HEK293 (cell line): Measurements from ENCODE around the gene HPCAL1.

ENCODE experiments used
- CTCF ChIA-PET: fragments of 350-600 bp; formaldehyde crosslinking; extraction: SDS; loops from one replicate; lab custom pipeline; 2021; ENCODE audit warnings: antibody characterized with exemption; lab: Yijun Ruan, JAX
- POLR2A ChIA-PET: fragments of 300-600 bp; formaldehyde crosslinking; extraction: SDS; loops from one replicate; lab custom pipeline; 2020; ENCODE audit warnings: antibody characterized with exemption, inconsistent platforms; lab: Yijun Ruan, JAX
- H3K27ac ChIP-seq: fragments of 200-500 bp; sonication (Bioruptor generic); 2 replicates; pipeline ENCODE4 v1.5.1; 2014; ENCODE audit warnings: low read depth, low read length, control low read depth, inconsistent platforms; ENCODE audit errors: extremely low read depth
- H3K36me3 ChIP-seq, 2 experiments: fragments of 200-500 bp in 1 of 2; sonication (Bioruptor generic) in 1 of 2; 1 replicate in 1 of 2; 2 replicates in 1 of 2; pipeline ENCODE4 v1.5.1; 2014 to 2017; ENCODE audit warnings: inconsistent platforms in 2 of 2, low read length in 2 of 2; ENCODE audit not compliant: control insufficient read depth in 2 of 2, insufficient read depth in 1 of 2
- H3K4me1 ChIP-seq: fragments of 200-500 bp; sonication (Bioruptor generic); 2 replicates; pipeline ENCODE4 v1.5.1; 2014; ENCODE audit warnings: mild to moderate bottlenecking, low read length, inconsistent platforms; ENCODE audit not compliant: control insufficient read depth, insufficient read depth
- H3K4me3 ChIP-seq: 2 replicates; pipeline ENCODE4 v1.5.1; 2011; ENCODE audit warnings: low read depth, mild to moderate bottlenecking, control low read depth, low read length, moderate library complexity
- H3K9me3 ChIP-seq: fragments of 200-500 bp; sonication (Bioruptor generic); 2 replicates; pipeline ENCODE4 v1.5.1; 2014; ENCODE audit warnings: low read depth, low read length, inconsistent platforms; ENCODE audit not compliant: control insufficient read depth, insufficient read depth
- BCL11B ChIP-seq: fragments of 450-650 bp; formaldehyde crosslinking; IDR thresholded peaks from 2 replicates; pipeline ENCODE4 v1.5.1; 2016; ENCODE audit warnings: low read depth, missing biosample characterization, missing genetic modification characterization
- EGR2 ChIP-seq: fragments of 450-650 bp; formaldehyde crosslinking; IDR thresholded peaks from 2 replicates; pipeline ENCODE4 v1.5.1; 2016; ENCODE audit warnings: low read depth, missing biosample characterization, missing genetic modification characterization
- FEZF1 ChIP-seq: fragments of 450-650 bp; formaldehyde crosslinking; IDR thresholded peaks from 2 replicates; pipeline ENCODE4 v1.5.1; 2016; ENCODE audit warnings: missing biosample characterization, missing genetic modification characterization
- HOXC10 ChIP-seq: sonication (generic); formaldehyde crosslinking; IDR thresholded peaks from 2 replicates; pipeline ENCODE4 v1.8.1; 2023; ENCODE audit warnings: mild to moderate bottlenecking, missing genetic modification reagents
- IKZF3 ChIP-seq: fragments of 450-650 bp; IDR thresholded peaks from 2 replicates; pipeline ENCODE4 v1.5.0; 2018; ENCODE audit warnings: missing biosample characterization, mild to moderate bottlenecking, missing genetic modification characterization, moderate library complexity
- KLF1 ChIP-seq: fragments of 450-650 bp; formaldehyde crosslinking; IDR thresholded peaks from 2 replicates; pipeline ENCODE4 v1.5.1; 2016; ENCODE audit warnings: missing biosample characterization, missing genetic modification characterization
- SP2 ChIP-seq: fragments of 450-650 bp; formaldehyde crosslinking; IDR thresholded peaks from 2 replicates; pipeline ENCODE4 v1.5.1; 2016; ENCODE audit warnings: missing biosample characterization, missing genetic modification characterization
- ZBTB20 ChIP-seq: fragments of 450-650 bp; formaldehyde crosslinking; IDR thresholded peaks from 2 replicates; pipeline ENCODE4 v1.5.1; 2016; ENCODE audit warnings: missing biosample characterization, missing genetic modification characterization
- ZNF19 ChIP-seq: fragments of 450-650 bp; formaldehyde crosslinking; IDR thresholded peaks from 2 replicates; pipeline ENCODE4; 2016; ENCODE audit warnings: missing biosample characterization, missing genetic modification characterization, low read depth
- ZNF202 ChIP-seq: fragments of 450-650 bp; formaldehyde crosslinking; IDR thresholded peaks from 2 replicates; pipeline ENCODE4 v1.5.1; 2016; ENCODE audit warnings: missing biosample characterization, missing genetic modification characterization, borderline replicate concordance
- ZNF223 ChIP-seq: fragments of 450-650 bp; formaldehyde crosslinking; IDR thresholded peaks from 2 replicates; pipeline ENCODE4 v1.5.1; 2016; ENCODE audit warnings: missing biosample characterization, missing genetic modification characterization
- ZNF24 ChIP-seq: fragments of 450-650 bp; formaldehyde crosslinking; IDR thresholded peaks from 2 replicates; pipeline ENCODE4 v1.5.1; 2016; ENCODE audit warnings: missing biosample characterization, missing genetic modification characterization
- ZNF341 ChIP-seq: fragments of 450-650 bp; formaldehyde crosslinking; IDR thresholded peaks from 2 replicates; pipeline ENCODE4; 2016; ENCODE audit warnings: low read depth, missing biosample characterization, missing genetic modification characterization
- ZNF521 ChIP-seq: fragments of 450-650 bp; formaldehyde crosslinking; IDR thresholded peaks from 2 replicates; pipeline ENCODE4 v1.5.1; 2017; ENCODE audit warnings: missing biosample characterization, mild to moderate bottlenecking, missing genetic modification characterization
- ZNF670 ChIP-seq: fragments of 450-650 bp; formaldehyde crosslinking; IDR thresholded peaks from 2 replicates; pipeline ENCODE4 v1.5.1; 2016; ENCODE audit warnings: missing biosample characterization, missing genetic modification characterization, low read depth
- ZNF677 ChIP-seq: fragments of 450-650 bp; IDR thresholded peaks from 2 replicates; pipeline ENCODE4 v1.5.0; 2018; ENCODE audit warnings: missing biosample characterization, mild to moderate bottlenecking, missing genetic modification characterization, moderate library complexity
- ZNF76 ChIP-seq: fragments of 450-650 bp; formaldehyde crosslinking; IDR thresholded peaks from 2 replicates; pipeline ENCODE4; 2016; ENCODE audit warnings: low read depth, missing biosample characterization, missing genetic modification characterization, borderline replicate concordance
- ZNF768 ChIP-seq: fragments of 450-650 bp; formaldehyde crosslinking; IDR thresholded peaks from 2 replicates; pipeline ENCODE4 v1.5.1; 2018; ENCODE audit warnings: missing biosample characterization, mild to moderate bottlenecking, missing genetic modification characterization
- ZNF776 ChIP-seq: fragments of 450-650 bp; formaldehyde crosslinking; IDR thresholded peaks from 2 replicates; pipeline ENCODE4 v1.5.0; 2017; ENCODE audit warnings: missing biosample characterization, missing genetic modification characterization, borderline replicate concordance
- TF ChIP-seq, protein P1 (sequence below): fragments of 450-650 bp; formaldehyde crosslinking; IDR thresholded peaks from 2 replicates; pipeline ENCODE4 v1.5.1; 2016; ENCODE audit warnings: missing biosample characterization, missing genetic modification characterization, borderline replicate concordance
- TF ChIP-seq, protein P2 (sequence below): fragments of 450-650 bp; formaldehyde crosslinking; conservative IDR thresholded peaks from 2 replicates; pipeline ENCODE4 v1.5.1; 2016; ENCODE audit warnings: low read depth, missing biosample characterization, missing genetic modification characterization
- TF ChIP-seq, protein P3 (sequence below): fragments of 450-650 bp; formaldehyde crosslinking; IDR thresholded peaks from 2 replicates; pipeline ENCODE4 v1.5.1; 2016; ENCODE audit warnings: missing biosample characterization, missing genetic modification characterization

Gene HPCAL1

DNA sequence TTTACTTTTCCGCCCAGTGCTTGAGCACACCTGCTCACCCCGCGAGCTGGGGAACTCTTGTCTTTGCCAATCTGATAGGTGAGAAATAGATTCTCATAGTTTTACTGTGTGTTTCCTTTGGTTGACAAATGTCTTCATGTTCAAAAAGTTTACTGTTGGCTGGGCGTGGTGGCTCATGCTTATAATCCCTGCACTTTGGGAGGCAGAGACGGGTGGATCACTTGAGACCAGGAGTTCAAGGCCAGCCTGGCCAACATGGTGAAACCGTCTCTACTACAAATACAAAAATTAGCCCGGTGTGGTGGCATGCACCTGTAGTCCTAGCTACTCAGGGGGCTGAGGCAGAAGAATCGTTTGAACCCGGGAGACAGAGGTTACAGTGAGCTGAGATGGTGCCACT, 135.1 kb downstream of the HPCAL1 start:
- CTCF ChIA-PET = interaction anchor here (0.6 to 1.5 kb wide), 2 partner anchors 139 to 392 kb away, joined by 3 read pairs; no protein-coding TSS in a partner anchor
- POLR2A ChIA-PET = no interaction called here
- TF ChIP-seq KLF1 (tag by site-specific recombination) (0 out of 2 replicates have a peak, but pooled peaks have one; percentile 18), IKZF3 (no peak), ZNF223 (tag by site-specific recombination) (no peak), FEZF1 (tag by site-specific recombination) (no peak)
- Histone ChIP-seq H3K4me3 (no peak overlapping the region), H3K9me3 (no peaks in the 10 kb centered on the region), H3K27ac (no peak overlapping the region), H3K4me1 (no peaks in the 10 kb centered on the region), H3K36me3 (peaks cover 21 to 43% of the 10 kb centered on the region in 2 experiments)

DNA sequence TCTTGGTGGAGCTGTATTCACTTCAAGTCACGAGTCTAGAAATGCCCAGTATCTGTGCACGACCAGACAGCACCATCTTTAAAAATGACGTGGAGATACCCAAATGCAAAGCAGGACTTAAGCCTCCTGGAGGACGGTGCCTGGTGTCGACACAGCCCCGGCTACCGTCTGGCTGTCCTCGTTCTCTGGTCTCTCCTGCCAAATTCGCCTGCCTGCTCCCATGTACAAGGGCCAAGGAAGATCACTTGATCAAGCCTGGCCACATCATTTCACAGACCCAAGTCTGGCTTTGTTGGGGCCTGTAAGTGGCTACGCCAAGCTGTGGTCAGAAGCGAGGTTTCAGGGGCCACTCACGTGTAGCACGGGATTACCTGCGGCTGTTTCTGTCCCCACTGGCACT, 136.0 kb downstream of the HPCAL1 start:
- H3K36me3 ChIP-seq = peaks cover 30 to 52% of the 10 kb centered on the region in 2 experiments
- ChIA-PET CTCF (interaction anchor here (0.5 to 1.4 kb wide), 5 partner anchors 8 to 221 kb away, joined by 3 to 4 read pairs (median 3); no protein-coding TSS in a partner anchor), POLR2A (interaction anchor here (1.2 to 1.8 kb wide), 2 partner anchors 10 to 221 kb away, joined by 6 to 14 read pairs; partner anchors contain the start of gene ODC1)
- TF ChIP-seq IKZF3 (no peak), ZNF24 (no peak), ZNF76 (tag by site-specific recombination) (no peak), ZNF202 (tag by site-specific recombination) (no peak), ZNF341 (tag by site-specific recombination) (no peak)
- TF ChIP-seq, protein P1, sequence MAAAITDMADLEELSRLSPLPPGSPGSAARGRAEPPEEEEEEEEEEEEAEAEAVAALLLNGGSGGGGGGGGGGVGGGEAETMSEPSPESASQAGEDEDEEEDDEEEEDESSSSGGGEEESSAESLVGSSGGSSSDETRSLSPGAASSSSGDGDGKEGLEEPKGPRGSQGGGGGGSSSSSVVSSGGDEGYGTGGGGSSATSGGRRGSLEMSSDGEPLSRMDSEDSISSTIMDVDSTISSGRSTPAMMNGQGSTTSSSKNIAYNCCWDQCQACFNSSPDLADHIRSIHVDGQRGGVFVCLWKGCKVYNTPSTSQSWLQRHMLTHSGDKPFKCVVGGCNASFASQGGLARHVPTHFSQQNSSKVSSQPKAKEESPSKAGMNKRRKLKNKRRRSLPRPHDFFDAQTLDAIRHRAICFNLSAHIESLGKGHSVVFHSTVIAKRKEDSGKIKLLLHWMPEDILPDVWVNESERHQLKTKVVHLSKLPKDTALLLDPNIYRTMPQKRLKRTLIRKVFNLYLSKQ (tag by site-specific recombination) = no peak
- no peaks in the 10 kb centered on the region for H3K9me3 ChIP-seq
- H3K27ac ChIP-seq = no peak overlapping the region
- H3K4me3 ChIP-seq = no peak overlapping the region
- H3K4me1 ChIP-seq = no peaks in the 10 kb centered on the region

DNA sequence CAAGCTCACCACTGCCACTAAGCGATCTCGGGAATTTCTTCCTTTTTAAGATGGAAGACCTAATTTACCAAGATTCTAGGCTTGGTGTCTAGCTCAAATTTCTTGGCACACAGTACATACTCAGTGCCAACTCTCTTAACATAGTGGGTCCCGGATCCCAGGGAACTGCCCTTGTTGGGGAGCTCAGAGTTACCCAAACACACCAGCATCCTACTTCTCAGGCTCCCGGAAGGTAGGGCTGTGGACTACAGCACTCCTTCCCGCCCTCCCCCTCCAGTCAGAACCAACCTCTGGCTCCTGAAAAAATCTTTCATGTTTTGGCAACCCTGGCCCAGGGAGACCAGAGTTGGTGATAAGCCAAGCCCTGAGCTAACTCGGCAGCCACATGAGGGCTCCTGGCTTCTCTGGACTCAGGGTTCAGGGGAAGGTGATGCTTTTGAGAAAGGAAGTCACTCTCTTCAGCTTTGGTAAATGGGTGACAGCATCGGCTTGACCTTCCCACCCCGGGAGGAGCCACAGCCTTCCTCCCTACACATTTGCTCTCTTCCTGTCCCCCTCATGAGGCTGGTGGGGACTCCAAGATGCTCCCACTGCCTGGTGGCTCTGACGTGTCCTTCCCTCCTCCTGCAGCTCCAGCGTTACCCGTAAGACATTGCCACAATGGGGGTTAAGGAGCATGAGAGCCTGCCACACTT, 136.6 kb downstream of the HPCAL1 start:
- no peaks in the 10 kb centered on the region for H3K9me3 ChIP-seq
- H3K4me3 ChIP-seq = no peak overlapping the region
- CTCF ChIA-PET = interaction anchor here (0.5 to 1.4 kb wide), 5 partner anchors 9 to 220 kb away, joined by 3 to 4 read pairs (median 3); no protein-coding TSS in a partner anchor
- H3K27ac ChIP-seq = no peak overlapping the region
- H3K4me1 ChIP-seq = no peaks in the 10 kb centered on the region
- POLR2A ChIA-PET = interaction anchor here (0.5 to 1.8 kb wide), 6 partner anchors 9 to 236 kb away, joined by 3 to 14 read pairs (median 6); partner anchors contain the start of gene ODC1
- TF ChIP-seq ZNF223 (tag by site-specific recombination) = no peak
- TF ChIP-seq ZBTB20 (tag by site-specific recombination) = no peak
- no peak for TF ChIP-seq ZNF768 (tag by site-specific recombination)
- TF ChIP-seq ZNF521 (tag by site-specific recombination) = no peak
- TF ChIP-seq HOXC10 (CRISPR knock-in tag) = no peak
- TF ChIP-seq ZNF670 (tag by site-specific recombination) = no peak
- no peak for TF ChIP-seq BCL11B (tag by site-specific recombination)
- no peak for TF ChIP-seq SP2 (tag by site-specific recombination)
- no peak for TF ChIP-seq ZNF19 (tag by site-specific recombination)
- TF ChIP-seq EGR2 (tag by site-specific recombination) = no peak
- TF ChIP-seq, protein P2, sequence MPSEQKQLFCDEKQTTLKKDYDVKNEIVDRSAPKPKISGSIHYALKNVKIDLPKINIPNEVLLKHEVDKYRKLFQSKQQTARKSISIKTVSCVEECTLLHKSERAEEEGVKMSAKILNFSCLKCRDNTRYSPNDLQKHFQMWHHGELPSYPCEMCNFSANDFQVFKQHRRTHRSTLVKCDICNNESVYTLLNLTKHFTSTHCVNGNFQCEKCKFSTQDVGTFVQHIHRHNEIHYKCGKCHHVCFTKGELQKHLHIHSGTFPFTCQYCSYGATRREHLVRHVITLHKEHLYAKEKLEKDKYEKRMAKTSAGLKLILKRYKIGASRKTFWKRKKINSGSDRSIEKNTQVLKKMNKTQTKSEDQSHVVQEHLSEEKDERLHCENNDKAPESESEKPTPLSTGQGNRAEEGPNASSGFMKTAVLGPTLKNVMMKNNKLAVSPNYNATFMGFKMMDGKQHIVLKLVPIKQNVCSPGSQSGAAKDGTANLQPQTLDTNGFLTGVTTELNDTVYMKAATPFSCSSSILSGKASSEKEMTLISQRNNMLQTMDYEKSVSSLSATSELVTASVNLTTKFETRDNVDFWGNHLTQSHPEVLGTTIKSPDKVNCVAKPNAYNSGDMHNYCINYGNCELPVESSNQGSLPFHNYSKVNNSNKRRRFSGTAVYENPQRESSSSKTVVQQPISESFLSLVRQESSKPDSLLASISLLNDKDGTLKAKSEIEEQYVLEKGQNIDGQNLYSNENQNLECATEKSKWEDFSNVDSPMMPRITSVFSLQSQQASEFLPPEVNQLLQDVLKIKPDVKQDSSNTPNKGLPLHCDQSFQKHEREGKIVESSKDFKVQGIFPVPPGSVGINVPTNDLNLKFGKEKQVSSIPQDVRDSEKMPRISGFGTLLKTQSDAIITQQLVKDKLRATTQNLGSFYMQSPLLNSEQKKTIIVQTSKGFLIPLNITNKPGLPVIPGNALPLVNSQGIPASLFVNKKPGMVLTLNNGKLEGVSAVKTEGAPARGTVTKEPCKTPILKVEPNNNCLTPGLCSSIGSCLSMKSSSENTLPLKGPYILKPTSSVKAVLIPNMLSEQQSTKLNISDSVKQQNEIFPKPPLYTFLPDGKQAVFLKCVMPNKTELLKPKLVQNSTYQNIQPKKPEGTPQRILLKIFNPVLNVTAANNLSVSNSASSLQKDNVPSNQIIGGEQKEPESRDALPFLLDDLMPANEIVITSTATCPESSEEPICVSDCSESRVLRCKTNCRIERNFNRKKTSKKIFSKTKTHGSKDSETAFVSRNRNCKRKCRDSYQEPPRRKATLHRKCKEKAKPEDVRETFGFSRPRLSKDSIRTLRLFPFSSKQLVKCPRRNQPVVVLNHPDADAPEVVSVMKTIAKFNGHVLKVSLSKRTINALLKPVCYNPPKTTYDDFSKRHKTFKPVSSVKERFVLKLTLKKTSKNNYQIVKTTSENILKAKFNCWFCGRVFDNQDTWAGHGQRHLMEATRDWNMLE (tag by site-specific recombination) = no peak
- TF ChIP-seq, protein P3, sequence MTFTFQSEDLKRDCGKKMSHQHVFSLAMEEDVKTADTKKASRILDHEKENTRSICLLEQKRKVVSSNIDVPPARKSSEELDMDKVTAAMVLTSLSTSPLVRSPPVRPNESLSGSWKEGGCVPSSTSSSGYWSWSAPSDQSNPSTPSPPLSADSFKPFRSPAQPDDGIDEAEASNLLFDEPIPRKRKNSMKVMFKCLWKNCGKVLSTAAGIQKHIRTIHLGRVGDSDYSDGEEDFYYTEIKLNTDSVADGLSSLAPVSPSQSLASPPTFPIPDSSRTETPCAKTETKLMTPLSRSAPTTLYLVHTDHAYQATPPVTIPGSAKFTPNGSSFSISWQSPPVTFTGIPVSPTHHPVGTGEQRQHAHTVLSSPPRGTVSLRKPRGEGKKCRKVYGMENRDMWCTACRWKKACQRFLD (tag by site-specific recombination) = no peak
- TF ChIP-seq ZNF776 (tag by site-specific recombination) = no peak
- TF ChIP-seq ZNF677 (tag by site-specific recombination) = no peak
- peaks cover 36 to 58% of the 10 kb centered on the region in 2 experiments for H3K36me3 ChIP-seq
